ENCODE results near the gene ANKRD11.

The ANKRD11 gene

DNA sequence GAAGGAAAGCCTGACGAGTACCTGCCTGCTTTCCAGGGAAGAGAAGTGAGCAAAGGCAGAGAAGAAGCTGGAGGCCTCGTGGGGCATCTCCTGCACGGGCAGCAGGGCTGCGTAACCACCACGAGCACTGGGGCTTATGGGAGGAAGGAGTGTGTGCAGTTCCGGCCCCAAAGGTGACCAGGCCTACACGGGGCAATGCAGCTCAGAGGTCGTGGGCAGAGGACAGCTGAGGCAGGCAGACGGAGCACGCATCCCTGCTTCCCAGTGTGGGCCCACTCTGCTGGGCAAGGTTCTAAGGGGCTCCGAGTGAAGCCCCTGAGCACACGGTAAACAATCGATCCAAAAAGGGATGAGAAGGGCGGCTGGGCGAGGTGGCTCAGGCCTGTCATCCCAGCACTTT lies 109.7 kb downstream of the ANKRD11 start:
- no peak for DNase-seq (ENCODE audit: low read depth)

DNA sequence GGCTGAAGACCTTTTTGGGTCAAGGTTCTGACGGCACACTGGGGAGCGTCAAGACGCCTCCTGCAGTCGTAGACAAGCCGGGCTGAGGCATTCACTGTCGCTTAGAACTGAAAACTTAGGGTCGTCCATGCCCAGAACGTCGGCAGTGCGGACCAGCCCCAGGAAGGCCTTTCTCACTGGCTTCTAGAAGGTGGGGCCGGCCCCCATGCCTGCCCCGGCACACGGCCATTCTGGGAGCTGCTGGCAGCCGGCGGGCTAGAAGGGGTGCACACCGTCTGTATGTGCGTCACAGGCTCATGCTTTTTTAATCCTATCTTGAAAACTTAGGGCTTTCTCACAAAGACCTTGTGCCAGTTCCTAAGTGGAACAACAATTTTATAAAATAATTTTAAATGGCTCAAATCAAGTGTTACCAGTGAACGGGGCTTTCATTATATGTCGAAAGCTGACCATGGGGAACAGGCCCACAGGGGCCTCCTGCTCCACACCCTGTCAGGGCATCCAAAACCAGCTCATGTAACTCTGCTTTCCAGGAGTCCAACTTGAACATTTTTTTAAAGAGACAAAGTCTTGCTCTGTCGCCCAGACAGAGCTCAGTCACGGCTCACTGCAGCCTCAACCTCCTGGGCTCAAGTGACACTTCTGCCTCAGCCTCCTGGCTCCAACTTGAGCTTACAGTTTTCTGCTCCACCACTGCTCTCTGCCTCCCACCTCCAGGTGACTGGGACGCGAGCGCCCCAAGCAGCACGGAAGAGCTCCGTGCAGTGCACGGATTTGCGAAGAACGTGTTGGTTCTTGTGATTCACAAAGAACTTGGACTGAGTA lies 111.2 kb downstream of the ANKRD11 start:
- DNase-seq (ENCODE audit: low read depth) = no peak

DNA sequence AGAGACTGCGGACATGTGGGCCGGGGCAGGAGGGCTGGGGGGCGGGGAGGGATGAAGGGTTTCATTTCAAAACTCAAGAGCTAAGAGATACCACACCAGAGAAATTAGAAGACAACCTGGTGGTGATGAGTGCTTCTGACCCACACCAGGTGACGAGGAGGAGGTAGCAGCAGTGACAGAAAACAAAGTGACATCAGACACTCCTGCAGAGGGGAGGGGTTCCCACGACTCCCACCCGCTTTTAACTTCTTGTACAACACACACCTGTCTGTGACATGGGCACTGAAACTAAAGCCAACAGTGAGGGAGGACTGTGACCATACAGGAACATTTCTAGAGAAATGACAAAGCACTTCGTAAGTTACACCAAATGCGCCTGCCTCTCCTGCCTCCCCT lies 112.9 kb downstream of the ANKRD11 start:
- DNase-seq (ENCODE audit: low read depth) = no peak

DNA sequence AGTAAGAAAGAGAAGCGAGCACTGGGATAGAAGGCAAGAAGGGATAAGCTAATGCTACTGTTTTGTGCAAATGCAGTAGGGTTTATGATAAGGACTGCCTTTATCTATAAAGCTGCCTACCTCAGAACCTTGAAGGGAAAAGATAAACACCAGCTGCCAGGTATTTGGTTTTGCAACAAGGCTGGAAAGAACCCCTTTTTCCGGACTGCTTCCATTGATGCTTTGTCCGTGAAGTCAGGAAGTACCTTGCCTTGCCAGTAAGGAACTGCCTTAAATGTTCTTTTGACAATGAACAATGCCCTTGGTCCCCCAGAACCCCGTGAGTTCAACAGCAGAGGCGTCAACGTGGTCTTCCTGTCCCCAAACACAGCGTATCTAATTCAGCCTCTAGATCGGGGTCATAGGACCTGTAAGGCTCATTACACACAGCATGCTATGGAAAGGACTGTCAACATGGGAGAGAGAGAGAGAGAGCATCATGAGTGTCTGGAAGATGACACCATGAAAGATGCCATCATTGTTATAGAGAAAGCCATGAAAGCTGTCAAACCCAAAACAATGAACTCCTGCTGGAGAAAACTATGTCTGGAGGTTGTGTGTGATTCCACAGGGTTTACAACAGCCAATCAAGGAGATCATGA lies 113.4 kb downstream of the ANKRD11 start:
- DNase-seq (ENCODE audit: low read depth) = no peak

DNA sequence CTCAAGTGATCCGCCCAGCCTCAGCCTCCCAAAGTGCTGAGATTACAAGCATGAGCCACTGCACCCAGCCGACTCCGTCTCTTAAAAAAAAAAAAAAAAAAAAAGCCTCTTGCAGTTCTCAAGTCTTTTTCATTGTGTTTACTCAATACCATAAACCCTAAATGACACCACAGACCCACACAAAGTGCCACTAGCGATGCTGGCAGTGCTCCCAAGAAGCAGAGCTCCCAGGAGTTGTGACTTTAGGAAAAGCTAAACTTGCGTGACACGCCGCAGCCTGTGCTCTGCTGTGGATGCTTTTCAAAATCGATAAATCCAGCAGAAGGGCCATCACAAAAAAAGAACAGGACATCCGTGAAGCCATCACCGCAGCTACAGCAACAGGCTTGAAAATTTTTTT lies 114.7 kb downstream of the ANKRD11 start:
- DNase-seq (ENCODE audit: low read depth) = no peak

DNA sequence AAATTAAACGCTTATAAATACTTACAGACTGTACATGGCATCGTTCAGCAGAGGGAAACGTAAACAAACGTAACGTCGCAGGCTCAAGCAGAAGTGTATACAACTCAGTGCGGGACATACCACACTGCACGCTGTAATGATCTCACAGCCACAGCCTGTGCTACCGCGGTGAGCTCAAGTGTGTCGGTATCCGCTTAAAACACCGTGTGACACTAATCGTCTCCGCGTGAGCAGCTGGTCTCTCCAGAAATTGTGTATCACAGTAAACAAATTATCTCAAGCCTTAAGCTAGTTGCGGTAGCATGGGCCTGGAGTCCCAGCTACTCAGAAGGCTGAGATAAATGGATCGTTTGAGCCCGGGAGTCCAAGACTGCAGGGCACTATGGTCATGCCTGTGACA lies 115.3 kb downstream of the ANKRD11 start:
- DNase-seq (ENCODE audit: low read depth) = peak; percentile 57

DNA sequence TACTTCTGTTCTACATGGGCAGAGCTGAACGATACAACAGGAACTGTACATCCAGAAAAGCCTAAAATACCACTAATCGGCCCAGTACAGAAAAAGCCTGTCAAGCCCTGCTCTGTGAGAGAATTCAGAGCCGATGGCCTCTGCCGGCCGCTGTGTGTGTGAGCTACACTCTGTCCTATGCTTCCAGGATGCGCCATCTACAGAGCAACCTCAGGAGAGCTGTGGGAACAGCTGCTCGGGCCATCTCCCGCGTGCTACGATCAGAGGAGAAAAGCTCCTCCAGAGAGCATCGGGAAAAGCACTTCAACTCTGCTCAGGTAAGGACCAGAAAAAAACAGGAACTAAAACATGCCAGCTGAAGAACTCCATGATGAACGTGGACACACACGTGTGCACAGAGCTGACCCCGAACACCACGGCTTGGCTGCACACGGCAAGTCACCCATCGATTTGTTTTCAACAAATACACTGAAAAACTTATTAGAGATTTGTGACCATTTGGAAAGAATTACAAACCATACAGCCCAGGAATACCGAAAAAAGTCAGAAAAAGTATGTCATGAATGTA lies 115.9 kb downstream of the ANKRD11 start:
- peak; percentile 71 for DNase-seq (ENCODE audit: low read depth)

DNA sequence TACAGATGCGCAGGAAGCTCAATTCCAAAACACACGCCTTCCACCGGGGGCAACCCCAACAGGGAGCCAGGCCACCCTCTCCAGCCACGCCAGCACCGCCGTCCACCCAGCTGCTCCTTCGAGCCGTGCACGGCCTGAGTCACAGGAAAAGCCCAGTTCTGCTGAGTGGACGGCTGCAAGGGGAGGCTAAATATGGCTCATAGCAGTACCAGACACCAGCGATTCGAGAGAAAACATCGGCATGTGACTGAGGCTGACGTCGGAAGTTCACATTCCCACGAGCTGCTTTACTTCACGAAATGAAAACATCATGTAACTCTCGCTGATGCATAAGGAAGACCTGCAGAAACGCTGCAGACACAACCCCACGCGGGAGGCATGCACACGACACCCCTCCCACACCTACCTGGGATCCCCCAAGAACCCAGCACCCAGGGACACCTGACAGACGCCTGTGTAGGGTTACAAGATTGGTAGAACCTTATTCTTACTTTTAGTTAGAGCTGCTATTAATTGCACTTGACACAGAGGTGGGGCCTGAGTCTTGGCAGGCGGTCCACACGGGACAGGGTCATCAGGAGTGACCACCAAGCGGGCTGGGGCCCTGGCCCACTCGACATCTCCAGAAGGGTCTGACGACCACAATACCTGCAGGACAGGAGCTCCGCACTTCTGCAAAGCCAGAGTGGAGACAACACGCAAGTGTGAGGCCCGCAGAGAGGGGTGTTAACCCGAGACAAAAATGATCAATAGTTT lies 116.8 kb downstream of the ANKRD11 start:
- DNase-seq (ENCODE audit: low read depth) = peak; percentile 55

DNA sequence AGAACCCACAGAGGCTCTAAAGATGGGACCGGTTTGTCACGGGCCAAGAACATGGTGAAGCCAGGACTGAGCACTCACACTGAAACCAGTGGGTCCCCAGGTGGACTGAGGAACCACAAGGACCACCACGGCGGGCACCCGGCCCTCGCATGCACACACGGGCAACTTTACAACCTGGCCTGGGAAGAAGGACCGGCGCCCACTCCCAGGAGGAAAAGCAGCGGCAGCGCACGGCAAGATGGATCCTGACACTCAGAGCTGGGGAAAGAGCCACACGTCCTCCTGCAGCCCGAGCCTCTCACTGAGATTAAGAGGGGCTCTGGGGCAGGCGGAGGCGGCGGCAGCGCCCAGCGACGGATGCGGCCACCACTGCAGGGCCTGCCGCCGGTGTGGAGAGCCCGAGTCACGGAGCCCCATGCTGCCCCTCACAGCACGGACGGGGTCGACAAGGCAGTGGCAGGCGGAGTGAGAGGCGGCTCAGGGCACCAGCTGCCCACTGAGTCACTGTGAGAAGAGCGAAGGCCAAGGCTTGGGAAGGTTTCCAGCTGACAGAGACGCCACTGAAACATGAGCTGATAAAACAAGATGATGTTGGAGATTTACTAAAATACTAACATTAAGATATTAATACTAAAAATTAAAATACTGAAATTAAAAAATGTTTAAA lies 118.3 kb downstream of the ANKRD11 start:
- no peak for DNase-seq (ENCODE audit: low read depth)

DNA sequence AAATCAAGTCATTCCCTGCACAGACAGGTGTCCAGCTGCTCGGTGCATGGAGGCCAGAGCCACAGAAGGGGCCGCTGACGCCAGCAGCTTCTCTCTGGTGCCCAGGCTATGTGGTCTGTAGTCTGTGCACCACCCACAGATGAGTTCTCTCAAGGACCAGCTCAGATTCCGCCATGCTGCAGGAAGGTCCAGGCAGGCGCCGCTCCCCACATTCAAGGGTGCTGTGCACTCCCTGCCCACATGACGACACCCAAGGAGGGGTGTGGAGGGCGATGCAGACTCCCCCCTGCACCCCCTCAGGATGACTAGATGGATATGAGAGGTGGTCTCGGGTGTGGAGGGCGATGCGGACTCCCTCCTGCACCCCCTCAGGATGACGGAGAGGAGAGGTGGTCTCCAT lies 119.0 kb downstream of the ANKRD11 start:
- DNase-seq (ENCODE audit: low read depth) = no peak

DNA sequence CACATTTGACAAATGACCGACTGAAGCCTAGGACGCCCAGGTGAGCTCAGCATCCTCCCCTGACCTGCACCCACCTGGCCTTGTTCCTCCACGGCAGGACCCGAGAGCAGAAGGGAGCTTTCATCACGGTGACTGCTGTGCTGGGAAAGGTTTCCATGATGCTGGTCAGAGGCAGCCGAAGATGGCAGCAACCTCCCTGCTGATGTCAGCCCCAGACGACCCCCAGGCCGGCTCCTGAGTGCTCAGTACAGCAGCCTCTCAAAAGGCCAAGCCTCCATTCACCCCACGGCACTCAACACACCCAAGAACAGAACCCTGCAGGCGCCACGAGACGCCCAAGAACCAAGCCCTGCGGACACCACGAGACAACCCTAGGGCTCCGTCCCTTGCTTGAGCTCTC lies 119.8 kb downstream of the ANKRD11 start:
- DNase-seq (ENCODE audit: low read depth) = no peak

DNA sequence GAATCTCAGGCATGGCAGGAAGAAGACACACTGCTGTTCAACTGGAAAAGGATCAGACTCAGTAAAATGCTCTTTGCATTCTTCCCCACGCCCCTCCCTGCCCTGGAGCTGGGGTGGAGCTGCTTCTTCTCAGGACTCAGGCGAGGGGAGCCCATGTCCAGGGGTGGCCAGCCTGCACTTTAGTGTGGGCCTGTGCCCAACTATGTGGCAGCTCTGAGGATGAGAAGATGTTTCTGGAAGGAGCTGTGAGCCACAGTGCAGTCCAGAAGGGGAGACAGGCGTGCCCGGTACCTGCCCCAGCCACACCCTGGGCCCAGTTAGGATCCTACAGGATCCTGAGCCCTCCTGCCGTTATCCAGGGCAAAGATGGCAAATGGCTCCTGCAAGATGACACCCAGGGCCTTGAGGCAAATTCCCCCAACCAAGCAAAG lies 120.3 kb downstream of the ANKRD11 start:
- peak; percentile 89 for DNase-seq (ENCODE audit: low read depth)

DNA sequence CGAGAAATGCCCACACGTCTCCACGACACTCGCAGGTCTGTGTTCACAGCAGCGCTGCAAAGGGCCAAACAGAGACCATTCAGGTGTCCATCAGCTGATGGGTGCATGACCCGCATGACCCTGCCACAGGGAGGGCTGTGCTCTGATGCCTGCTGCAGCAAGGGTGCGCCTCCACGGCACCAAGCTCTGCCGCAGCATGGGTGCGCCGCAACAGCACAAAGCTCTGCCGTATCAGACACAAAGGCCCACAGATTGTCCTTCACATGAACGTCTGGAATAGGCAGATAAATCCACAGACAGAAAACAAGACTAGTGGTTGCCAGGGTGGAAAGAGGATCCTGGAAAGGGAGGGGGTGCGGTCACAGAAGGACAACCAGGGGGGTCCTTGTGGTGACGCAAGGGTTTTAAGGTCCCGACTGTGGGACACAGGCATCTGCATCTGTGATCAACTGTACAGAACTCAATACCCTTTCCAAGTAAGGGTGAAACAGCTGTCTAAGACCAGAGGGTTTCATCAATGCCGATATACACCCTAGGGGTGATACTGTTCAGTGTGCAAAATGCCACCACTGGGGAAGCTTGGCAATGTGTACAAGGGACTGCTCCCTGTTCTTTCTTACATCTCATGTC lies 121.0 kb downstream of the ANKRD11 start:
- no peak for DNase-seq (ENCODE audit: low read depth)

DNA sequence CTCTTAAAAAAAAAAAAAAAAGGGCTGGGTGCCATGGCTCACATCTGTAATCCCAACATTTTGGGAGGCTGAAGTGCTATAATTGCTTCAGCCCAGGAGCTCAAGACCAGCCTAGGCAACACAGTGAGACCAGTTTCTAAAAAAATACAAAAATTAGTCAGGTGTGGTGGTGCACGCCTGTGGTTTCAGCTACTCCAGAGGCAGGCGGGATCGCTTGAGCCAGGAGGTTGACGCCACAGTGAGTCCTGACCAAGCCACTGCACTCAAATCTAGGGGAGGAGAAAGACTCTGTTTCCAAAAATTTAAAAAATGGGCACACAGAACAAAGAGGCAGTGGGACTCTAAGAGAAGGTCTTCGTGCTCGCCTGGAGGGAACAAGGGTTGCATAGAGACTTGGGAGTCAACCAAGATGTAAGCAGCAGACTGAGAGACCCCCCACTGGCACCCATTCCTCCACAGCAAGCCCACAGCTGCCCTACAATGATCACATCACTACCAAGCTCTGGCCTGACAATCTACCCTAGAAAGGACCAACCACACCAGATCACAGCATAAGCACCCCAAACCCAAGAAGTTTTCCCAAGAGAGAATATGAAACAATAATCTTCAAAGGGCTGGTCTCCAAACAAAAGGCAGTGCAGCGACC lies 121.6 kb downstream of the ANKRD11 start:
- DNase-seq (ENCODE audit: low read depth) = no peak

DNA sequence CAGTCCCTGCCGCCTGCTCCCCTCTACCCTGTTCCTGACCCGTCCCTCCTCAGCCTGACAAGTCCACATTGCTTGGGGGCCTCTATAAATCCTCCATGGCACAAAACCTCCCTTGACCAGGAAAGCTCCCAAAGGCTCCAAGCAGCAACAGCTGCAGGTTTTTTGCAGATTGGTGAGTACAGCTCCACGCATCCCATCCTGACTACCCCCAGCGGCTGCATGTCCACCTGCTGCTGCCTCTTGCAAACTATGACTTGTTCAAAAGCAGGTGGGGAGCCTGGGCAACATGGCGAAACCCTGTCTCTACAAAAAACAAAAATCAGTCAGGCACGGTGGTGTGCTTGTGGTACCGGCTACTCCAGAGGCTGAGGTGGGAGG lies 122.8 kb downstream of the ANKRD11 start:
- DNase-seq (ENCODE audit: low read depth) = no peak

DNA sequence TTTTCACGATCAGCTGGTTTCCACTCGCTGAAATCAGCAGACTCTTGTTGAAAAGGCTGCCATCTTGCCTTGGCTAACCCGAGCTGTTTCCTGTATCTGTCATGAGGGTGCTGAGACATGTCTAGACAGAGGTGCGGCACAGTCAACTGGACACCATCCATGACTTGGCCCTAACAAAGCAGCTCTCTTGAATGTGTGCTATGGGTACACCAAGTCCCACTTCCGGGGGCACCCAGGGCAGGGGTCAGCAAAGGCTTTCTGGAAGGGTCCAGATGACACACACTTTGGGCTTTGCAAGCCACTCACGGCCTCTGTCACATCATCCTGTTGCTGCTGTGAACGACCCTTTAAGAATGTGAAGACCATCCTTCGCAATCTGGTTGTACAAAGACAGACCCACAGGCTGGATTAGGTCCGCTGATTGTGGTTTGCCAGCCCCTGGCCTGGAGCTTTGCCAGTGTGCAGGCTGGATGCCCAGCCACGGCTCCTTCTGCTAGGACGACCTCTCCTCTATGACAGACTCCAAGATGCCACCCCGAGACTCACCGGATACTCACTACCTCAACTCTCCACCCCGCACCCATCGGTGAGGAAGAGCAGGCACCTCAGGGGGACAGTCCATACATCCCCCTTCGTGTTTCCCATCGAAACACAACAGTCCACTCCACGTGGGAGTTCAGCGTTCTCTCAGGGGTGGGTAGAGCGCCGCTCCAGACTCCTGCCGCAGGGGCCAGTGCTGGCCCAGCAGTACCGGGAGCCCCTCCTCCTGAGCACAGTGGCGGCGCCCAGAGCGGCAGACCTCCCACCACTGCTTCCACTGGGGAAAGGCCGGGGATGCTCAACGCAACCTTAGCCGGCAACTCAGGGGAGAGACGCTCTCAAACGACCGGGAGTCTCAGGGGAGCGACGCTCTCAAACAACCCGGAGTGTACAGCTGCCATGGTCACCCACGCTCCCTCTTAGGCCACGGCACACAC lies 123.5 kb downstream of the ANKRD11 start:
- no peak for DNase-seq (ENCODE audit: low read depth)

DNA sequence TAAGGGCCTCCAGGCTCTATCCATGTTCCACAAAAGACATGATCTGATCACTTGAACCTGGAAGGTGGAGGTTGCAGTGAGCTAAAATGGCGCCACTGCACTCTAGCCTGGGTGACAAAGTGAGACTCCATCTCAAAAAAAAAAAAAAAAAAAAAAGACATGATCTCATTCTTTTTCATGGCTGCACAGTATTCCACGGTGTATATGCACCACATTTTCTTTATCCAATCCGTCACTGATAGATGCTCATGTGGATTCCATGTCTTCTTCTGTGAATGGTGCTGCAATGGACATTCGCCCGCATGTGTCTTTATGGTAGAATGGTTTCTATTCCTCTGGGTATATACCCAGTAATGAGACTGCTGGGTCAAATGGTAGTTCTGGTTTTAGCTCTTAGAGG lies 124.4 kb downstream of the ANKRD11 start:
- no peak for DNase-seq (ENCODE audit: low read depth)

DNA sequence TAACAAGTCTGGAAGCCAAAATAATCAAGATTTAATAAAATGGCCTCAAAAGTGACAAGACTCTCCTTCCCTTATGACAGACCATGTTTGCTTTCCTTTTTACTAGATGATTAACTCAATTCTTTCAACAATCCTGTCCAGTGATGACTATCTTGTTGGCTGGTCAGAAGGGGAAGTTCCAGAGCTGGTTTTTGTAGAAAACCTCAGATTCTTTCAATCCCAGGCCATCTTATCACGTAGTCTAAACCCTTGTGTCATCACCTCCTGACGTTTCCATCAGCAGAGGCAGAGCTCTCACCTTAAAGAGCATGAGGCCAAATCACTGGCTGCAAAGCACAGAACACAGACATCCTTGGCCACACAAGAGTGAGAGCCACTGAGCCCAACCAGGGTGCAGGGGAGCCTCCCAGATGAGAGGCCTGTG lies 125.3 kb downstream of the ANKRD11 start:
- DNase-seq (ENCODE audit: low read depth) = peak; percentile 92

DNA sequence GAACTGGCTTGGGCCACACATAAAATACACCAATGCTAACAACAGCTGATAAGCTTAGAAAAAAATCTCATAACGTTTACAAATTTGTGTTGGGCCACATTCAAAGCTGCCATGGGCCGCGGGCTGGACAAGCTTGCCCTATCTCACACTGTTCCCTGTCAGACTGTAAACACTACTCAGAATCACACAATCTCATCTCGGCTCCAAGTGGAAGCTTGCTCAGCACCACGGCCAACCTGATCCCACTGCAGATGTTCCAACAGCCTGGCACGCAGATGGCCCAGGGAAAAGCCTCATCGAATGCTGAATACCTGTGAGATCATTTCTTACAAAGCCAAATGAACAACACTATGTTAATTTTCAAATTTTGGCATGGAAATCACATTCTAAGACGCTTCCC lies 125.8 kb downstream of the ANKRD11 start:
- peak; percentile 46 for DNase-seq (ENCODE audit: low read depth)
